Measurements from ENCODE around the gene LRRC37A2.
"Not testable (repeated sequence)": the region's sequence is repeated elsewhere in the genome, so short reads cannot be mapped to it uniquely, and the experiment has no call there.

Gene LRRC37A2

DNA sequence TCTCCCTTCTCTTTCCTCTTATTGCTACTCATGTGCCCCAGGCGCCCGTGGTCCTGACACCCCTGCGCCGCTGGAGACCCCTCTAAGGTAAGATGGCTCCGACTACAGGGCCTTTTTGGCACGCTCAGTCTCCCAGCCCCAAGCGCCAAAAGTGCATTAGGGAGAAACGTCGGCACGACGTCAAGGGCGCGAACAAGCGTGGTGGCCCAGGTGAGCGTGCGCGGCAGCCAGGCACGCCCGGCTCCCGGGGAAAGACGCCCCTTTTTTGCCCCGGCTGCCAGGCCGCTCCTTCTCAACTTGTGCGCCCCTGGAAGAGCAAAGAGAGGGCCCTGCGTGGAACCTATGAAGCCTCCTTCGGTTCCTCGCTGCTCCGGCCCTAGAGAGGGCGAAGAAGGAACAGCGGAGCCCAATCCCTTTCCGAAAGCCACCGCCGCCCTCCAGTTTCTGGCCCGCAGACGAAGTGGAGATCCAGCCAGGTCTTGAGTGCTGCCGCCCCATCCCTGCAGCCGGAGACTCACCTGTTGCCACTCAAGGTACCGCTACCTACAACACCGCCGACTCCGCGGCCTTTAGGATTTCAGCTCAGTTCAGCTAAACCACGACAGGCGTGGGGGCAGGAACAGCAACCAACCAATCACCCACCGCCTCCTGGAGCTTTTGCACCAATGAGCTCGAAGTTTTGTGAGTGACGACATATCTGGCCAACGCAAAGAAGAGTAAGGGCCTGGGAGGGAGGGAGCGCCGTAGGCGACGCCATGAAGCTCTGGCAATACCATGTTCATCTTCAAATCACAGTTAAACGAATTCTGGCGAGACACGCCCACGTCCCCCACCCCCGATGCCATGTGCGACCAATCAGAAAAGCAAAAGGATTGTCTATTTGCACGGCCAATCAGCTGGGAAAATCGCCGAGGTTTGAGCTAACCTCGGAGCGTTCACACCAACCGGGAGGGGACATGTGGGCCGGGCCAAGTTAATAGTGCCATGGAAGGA is 67.1 kb downstream of the LRRC37A2 start, which contains the start of gene ARL17A:
Gene ARL17A, minus strand, starts transcription at position 609 of the 993 bp plus-strand sequence. CDS start 3,369 bp downstream, outside the sequence.
- not testable (repeated sequence) for H3K27ac ChIP-seq (replicated peaks); H3K27me3 ChIP-seq (ENCODE audit: insufficient read depth, poor library complexity, severe bottlenecking)
- DNase-seq (ENCODE audit: low read depth in 1 of 2, low spot score in 1 of 2), result peak in 1 of 2 experiments; percentile 97
- peak within 1 kb of the TSS; percentile 20; the same call in 1 of the 2 replicates for H3K4me3 ChIP-seq (replicated peaks; ENCODE audit: insufficient read depth, low read length)

DNA sequence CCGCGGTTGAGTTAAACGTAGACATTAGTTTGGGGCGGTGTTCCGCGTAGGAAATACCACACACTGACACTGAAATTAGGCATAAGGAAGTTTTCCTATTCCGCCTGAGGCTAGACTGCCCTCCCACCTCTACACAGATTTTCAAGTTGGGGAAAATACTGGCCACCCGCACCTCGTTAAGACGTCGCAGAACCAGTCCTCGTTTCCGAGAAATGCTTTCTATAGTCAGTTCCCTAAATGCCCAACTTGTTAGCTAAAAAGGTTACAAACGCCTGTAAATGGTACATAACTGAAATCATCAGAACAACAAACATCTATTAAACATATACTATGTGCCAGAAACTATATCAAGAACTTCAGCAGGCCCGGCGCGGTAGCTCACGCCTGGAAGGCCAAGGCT is 67.8 kb downstream of the LRRC37A2 start:
- peak; percentile 15; the same call in 1 of the 2 replicates for TF ChIP-seq SPI1 (IDR thresholded peaks at IDR 0.05; ENCODE audit: borderline replicate concordance, low read depth)
- H3K4me3 ChIP-seq (replicated peaks; ENCODE audit: insufficient read depth, low read length), result peak overlapping the region; percentile 20; the same call in 1 of the 2 replicates
- not testable (repeated sequence) for DNase-seq (ENCODE audit: low read depth in 1 of 2, low spot score in 1 of 2); H3K27ac ChIP-seq (replicated peaks); H3K27me3 ChIP-seq (ENCODE audit: insufficient read depth, poor library complexity, severe bottlenecking)

DNA sequence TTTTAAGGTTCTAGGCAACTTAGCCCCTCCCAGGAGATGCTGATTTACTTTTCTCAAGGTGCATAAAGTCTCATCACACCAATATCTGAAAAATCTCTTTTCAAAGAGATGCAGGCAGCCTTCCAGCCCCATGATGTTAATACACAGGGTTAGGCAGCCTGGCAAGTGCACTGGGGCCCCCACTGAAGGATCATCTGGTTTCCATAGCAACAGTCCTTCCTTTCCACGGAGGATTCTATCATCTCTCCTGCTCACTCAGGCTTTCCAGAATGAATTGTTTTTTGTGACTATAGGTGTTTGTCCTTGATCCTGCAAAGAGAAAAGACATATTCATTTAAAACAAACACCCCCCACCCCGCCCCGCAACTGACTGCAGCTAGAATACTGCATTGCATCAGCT is 73.2 kb downstream of the LRRC37A2 start:
- DNase-seq (ENCODE audit: low read depth in 1 of 2, low spot score in 1 of 2); H3K4me3 ChIP-seq (replicated peaks; ENCODE audit: insufficient read depth, low read length); H3K27ac ChIP-seq (replicated peaks); H3K27me3 ChIP-seq (ENCODE audit: insufficient read depth, poor library complexity, severe bottlenecking): not testable (repeated sequence)

DNA sequence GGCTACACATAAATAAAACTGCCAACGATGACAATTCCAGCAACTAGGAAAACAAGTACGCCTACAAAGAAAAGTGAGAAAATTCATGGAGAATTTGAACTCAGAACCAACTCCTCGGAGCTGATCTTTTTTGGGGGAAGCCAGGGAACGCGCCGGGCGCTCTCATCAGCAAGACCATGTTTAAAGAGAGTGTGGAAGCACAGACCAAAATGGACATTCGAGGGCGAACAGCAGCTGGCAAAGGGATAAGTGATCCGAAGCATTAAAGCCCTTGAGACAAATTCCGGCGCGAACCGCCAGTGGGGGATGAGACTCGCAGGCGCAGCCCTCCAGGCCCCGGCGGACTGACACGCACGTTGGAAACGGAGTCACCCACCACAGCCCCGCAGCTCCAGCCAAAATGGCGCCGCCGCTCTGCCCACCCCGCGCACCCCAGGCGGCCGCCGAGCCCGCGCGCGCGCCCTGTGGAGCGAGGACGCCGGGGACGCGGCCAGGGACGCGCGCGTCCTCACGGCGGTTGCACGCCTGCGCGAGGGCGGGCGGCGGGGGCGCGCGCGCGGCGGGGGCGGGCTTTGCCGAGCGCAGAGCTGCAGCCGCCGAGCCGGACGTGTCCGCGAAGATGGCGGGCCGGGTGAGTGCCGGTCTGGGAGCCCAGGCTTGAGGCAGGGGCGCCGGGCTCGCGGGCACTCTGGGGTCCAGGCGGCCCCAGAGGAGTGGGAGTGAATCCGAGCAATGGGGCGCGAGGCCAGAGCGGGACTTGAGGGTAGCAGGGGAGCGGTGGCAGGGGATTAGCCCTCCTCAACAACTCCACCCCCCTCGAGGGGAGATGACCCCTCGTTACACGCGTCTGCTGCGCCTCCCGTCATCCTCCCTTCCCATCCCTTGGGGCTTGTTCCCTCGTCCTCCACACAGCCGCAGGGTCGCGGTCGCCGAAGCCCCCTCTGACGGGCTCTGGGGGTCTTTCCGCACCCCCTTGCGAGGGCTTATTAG is 78.2 kb downstream of the LRRC37A2 start, which contains the start of gene NSF:
Gene NSF, plus strand, starts transcription at position 513 of the 990 bp plus-strand sequence. Its CDS starts 107 bp downstream, at position 620.
- not testable (repeated sequence) for H3K4me3 ChIP-seq (replicated peaks; ENCODE audit: insufficient read depth, low read length); DNase-seq (ENCODE audit: low read depth in 1 of 2, low spot score in 1 of 2); H3K27me3 ChIP-seq (ENCODE audit: insufficient read depth, poor library complexity, severe bottlenecking); H3K27ac ChIP-seq (replicated peaks)

DNA sequence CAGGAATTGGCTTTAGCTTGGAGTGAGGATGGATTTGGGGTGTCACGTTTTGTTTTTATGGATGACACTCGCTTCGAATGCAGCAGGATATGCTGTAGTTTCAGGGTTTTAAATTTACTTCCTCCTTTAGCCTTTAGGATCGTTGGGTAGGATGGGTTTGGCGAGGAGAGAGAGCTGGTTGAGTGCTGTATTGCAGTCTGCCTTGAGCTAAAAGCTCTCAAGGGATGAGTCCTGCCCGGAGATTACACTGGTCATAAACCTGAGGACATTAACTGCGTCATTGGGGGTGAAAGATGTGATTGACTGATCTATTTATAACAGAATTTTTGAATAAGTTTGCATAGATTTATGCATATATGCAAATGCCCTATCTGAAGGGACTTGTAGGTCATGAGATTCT is 79.1 kb downstream of the LRRC37A2 start:
- not testable (repeated sequence) for H3K27ac ChIP-seq (replicated peaks); DNase-seq (ENCODE audit: low read depth in 1 of 2, low spot score in 1 of 2); H3K27me3 ChIP-seq (ENCODE audit: insufficient read depth, poor library complexity, severe bottlenecking); H3K4me3 ChIP-seq (replicated peaks; ENCODE audit: insufficient read depth, low read length)

DNA sequence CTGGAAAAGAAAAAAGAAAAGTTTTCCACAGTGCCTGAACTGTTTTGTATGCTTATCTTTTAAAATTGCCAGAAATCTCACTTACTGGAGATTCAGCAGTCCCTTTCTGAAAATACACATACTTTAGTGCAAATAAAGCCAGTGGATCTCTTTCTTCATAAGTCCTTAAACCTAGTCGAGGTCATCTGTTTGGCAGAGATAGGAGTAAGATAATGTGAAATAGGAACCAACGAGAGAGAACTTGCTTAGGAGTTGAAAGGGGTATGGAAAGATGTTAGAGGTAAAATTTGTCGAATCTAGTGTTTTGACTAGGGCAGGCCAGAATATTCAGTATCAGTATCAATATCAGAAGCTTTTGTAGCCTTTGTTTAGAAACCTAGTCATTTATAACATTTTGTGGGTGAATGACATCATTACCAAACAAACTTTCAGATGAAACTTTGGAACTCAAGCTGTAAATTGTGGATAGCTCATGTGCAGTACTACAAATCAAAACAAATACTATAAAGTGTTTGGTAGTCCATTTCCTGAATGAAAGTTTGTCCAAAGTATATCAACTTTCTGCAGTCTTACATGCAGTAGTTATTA is 86.2 kb downstream of the LRRC37A2 start:
- H3K27me3 ChIP-seq (ENCODE audit: insufficient read depth, poor library complexity, severe bottlenecking); H3K4me3 ChIP-seq (replicated peaks; ENCODE audit: insufficient read depth, low read length); DNase-seq (ENCODE audit: low read depth in 1 of 2, low spot score in 1 of 2); H3K27ac ChIP-seq (replicated peaks): not testable (repeated sequence)

DNA sequence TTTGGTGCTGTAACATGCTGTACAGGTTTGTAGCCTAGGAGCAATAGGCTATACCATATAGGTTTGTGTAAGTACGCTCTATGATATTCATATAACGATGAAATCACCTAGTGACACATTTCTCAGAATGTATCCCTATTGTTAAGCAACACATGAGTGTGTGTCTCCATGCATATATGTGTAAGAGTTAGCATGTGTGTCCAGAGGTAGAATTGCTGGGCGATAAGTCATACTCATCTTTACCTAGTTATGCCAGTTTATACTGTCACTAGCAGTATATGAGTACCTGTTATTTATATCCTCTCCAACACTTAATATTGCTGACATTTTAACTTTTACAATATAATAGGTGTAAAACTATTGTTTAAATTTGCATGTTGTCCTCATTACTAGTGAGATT is 88.5 kb downstream of the LRRC37A2 start:
- DNase-seq (ENCODE audit: low read depth in 1 of 2, low spot score in 1 of 2); H3K27ac ChIP-seq (replicated peaks); H3K27me3 ChIP-seq (ENCODE audit: insufficient read depth, poor library complexity, severe bottlenecking); H3K4me3 ChIP-seq (replicated peaks; ENCODE audit: insufficient read depth, low read length): not testable (repeated sequence)

DNA sequence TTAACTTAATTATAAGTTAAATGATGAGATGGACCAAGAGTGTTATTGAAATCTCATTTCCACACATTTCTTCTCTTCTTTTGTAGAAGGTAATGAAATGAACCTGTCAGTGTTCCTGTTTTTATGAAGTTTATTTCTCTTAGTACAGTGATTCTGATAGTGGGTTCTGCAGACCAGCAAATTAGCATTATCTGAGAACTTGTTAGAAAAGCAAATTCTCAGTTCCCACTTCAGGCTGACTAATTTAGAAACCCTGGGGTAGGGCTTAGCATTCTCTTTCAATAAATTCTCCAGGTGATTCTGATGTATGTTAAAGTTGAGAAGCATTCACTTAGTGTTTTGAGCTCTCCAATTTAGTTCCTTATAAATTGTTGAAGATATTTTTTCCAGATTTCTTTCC is 90.9 kb downstream of the LRRC37A2 start:
- not testable (repeated sequence) for H3K27me3 ChIP-seq (ENCODE audit: insufficient read depth, poor library complexity, severe bottlenecking); H3K27ac ChIP-seq (replicated peaks); H3K4me3 ChIP-seq (replicated peaks; ENCODE audit: insufficient read depth, low read length); DNase-seq (ENCODE audit: low read depth in 1 of 2, low spot score in 1 of 2)

Measured in HL-60 (cell line).